ENCODE data around the gene RUNX2. TPM values are rescaled to one million over a fixed set of nuclear protein-coding genes. Genes with fewer than 3 reads are reported as not detected.

RUNX2 gene
- total RNA-seq, 3 donors from 2014 or later: 26.5 to 37.0 (median 31.0) TPM

- ATAC-seq (no peak), DNase-seq (no peak)
- H3K36me3 Mint-ChIP-seq (ENCODE audit: insufficient read depth): peaks cover 3% of the 10 kb centered on the region
- H3K4me3 Mint-ChIP-seq: no peak overlapping the region
- H3K4me1 Mint-ChIP-seq (ENCODE audit: low read depth): peaks cover 29% of the 10 kb centered on the region
- H3K27me3 Mint-ChIP-seq (ENCODE audit: low read depth): no peaks in the 10 kb centered on the region
- no peaks in the 10 kb centered on the region for H3K9me3 Mint-ChIP-seq
These were observed 149.1 kb downstream of the RUNX2 start for GRCh38 chr6:45477278-45477677.

- no peaks in the 10 kb centered on the region for H3K27me3 Mint-ChIP-seq (ENCODE audit: low read depth)
- no peaks in the 10 kb centered on the region for H3K9me3 Mint-ChIP-seq
- H3K4me3 Mint-ChIP-seq: no peak overlapping the region
- peaks cover 3% of the 10 kb centered on the region for H3K36me3 Mint-ChIP-seq (ENCODE audit: insufficient read depth)
- peaks cover 29% of the 10 kb centered on the region for H3K4me1 Mint-ChIP-seq (ENCODE audit: low read depth)
- no peak for DNase-seq
- peak; percentile 17 to 29 for ATAC-seq
These were observed 149.7 kb downstream of the RUNX2 start for GRCh38 chr6:45477790-45478189.

- Mint-ChIP-seq H3K36me3 (ENCODE audit: insufficient read depth) (peaks cover 3% of the 10 kb centered on the region), H3K4me1 (ENCODE audit: low read depth) (peaks cover 27% of the 10 kb centered on the region), H3K27me3 (ENCODE audit: low read depth) (no peaks in the 10 kb centered on the region), H3K4me3 (no peak overlapping the region), H3K9me3 (no peaks in the 10 kb centered on the region)
- ATAC-seq (peak; percentile 80 to 87), DNase-seq (no peak)
These were observed 150.1 kb downstream of the RUNX2 start for GRCh38 chr6:45478240-45478639.

- no peak overlapping the region for H3K4me3 Mint-ChIP-seq
- no peak for DNase-seq
- H3K36me3 Mint-ChIP-seq (ENCODE audit: insufficient read depth): peaks cover 5% of the 10 kb centered on the region
- H3K9me3 Mint-ChIP-seq: no peaks in the 10 kb centered on the region
- H3K27me3 Mint-ChIP-seq (ENCODE audit: low read depth): no peaks in the 10 kb centered on the region
- H3K4me1 Mint-ChIP-seq (ENCODE audit: low read depth): peaks cover 19% of the 10 kb centered on the region
- peak; percentile 35 to 46 for ATAC-seq
These were observed 152.0 kb downstream of the RUNX2 start for GRCh38 chr6:45479834-45480751.

GRCh38 chr6:45480752-45481415 is 152.8 kb downstream of the RUNX2 start:
- no peak for ATAC-seq
- H3K9me3 Mint-ChIP-seq: no peaks in the 10 kb centered on the region

GRCh38 chr6:45483021-45483420 is 154.9 kb downstream of the RUNX2 start:
- no peaks in the 10 kb centered on the region for H3K9me3 Mint-ChIP-seq
- H3K4me1 Mint-ChIP-seq (ENCODE audit: low read depth): peaks cover 36% of the 10 kb centered on the region
- H3K36me3 Mint-ChIP-seq (ENCODE audit: insufficient read depth): peaks cover 6% of the 10 kb centered on the region
- H3K4me3 Mint-ChIP-seq: no peak overlapping the region
- no peak for ATAC-seq
- no peaks in the 10 kb centered on the region for H3K27me3 Mint-ChIP-seq (ENCODE audit: low read depth)
- DNase-seq: no peak

More at GRCh38 chr6:45480752-45481415, 152.8 kb downstream of the RUNX2 start:
- Mint-ChIP-seq H3K4me1 (ENCODE audit: low read depth) (peaks cover 20% of the 10 kb centered on the region), H3K4me3 (no peak overlapping the region), H3K27me3 (ENCODE audit: low read depth) (no peaks in the 10 kb centered on the region), H3K36me3 (ENCODE audit: insufficient read depth) (peaks cover 5% of the 10 kb centered on the region)
- DNase-seq: no peak

- H3K36me3 Mint-ChIP-seq (ENCODE audit: insufficient read depth): peaks cover 6% of the 10 kb centered on the region
- no peak for DNase-seq
- H3K9me3 Mint-ChIP-seq: no peaks in the 10 kb centered on the region
- ATAC-seq: no peak
- H3K4me1 Mint-ChIP-seq (ENCODE audit: low read depth): peaks cover 40% of the 10 kb centered on the region
- no peaks in the 10 kb centered on the region for H3K27me3 Mint-ChIP-seq (ENCODE audit: low read depth)
- no peak overlapping the region for H3K4me3 Mint-ChIP-seq
These were observed 155.4 kb downstream of the RUNX2 start for GRCh38 chr6:45483501-45483900.

DNA sequence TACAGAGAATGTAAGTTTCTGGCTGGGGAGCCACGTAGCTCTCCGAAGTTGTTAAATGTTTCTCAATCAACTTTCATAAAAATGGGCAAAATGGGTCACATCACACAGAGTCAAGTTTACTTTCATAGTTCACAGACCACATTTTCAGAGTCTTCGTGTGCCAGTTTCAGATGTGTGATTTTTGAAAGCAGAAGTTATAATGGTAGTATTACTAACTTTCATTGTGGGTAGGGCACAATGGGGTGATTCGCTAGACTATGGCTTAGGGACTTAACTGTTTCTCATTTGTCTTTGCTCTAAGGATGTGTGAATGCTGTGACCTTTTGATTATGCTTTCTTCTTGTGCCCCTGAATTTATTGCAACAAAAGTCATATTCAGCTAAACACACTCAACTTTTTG is 158.6 kb downstream of the RUNX2 start:
- DNase-seq (no peak), ATAC-seq (peak; percentile 92 to 94)
- no peak overlapping the region for H3K4me3 Mint-ChIP-seq
- no peaks in the 10 kb centered on the region for H3K9me3 Mint-ChIP-seq
- peaks cover 44% of the 10 kb centered on the region for H3K4me1 Mint-ChIP-seq (ENCODE audit: low read depth)
- H3K36me3 Mint-ChIP-seq (ENCODE audit: insufficient read depth): peaks cover 8% of the 10 kb centered on the region
- no peaks in the 10 kb centered on the region for H3K27me3 Mint-ChIP-seq (ENCODE audit: low read depth)

- no peaks in the 10 kb centered on the region for H3K9me3 Mint-ChIP-seq
- ATAC-seq (no peak), DNase-seq (no peak)
- H3K4me1 Mint-ChIP-seq (ENCODE audit: low read depth): peaks cover 44% of the 10 kb centered on the region
- no peaks in the 10 kb centered on the region for H3K27me3 Mint-ChIP-seq (ENCODE audit: low read depth)
- H3K4me3 Mint-ChIP-seq: no peak overlapping the region
- peaks cover 12% of the 10 kb centered on the region for H3K36me3 Mint-ChIP-seq (ENCODE audit: insufficient read depth)
These were observed 159.5 kb downstream of the RUNX2 start for GRCh38 chr6:45487645-45488044.

- ATAC-seq (no peak), DNase-seq (no peak)
- Mint-ChIP-seq H3K4me3 (no peak overlapping the region), H3K27me3 (ENCODE audit: low read depth) (no peaks in the 10 kb centered on the region), H3K4me1 (ENCODE audit: low read depth) (peaks cover 44% of the 10 kb centered on the region), H3K36me3 (ENCODE audit: insufficient read depth) (peaks cover 14% of the 10 kb centered on the region), H3K9me3 (no peaks in the 10 kb centered on the region)
These were observed 160.1 kb downstream of the RUNX2 start for GRCh38 chr6:45488269-45488668.

GRCh38 chr6:45488889-45489288 is 160.8 kb downstream of the RUNX2 start:
- peaks cover 46% of the 10 kb centered on the region for H3K4me1 Mint-ChIP-seq (ENCODE audit: low read depth)
- no peak overlapping the region for H3K4me3 Mint-ChIP-seq
- H3K9me3 Mint-ChIP-seq: no peaks in the 10 kb centered on the region
- H3K27me3 Mint-ChIP-seq (ENCODE audit: low read depth): no peaks in the 10 kb centered on the region
- peaks cover 13% of the 10 kb centered on the region for H3K36me3 Mint-ChIP-seq (ENCODE audit: insufficient read depth)
- ATAC-seq (peak; percentile 49 to 63), DNase-seq (no peak)

- no peaks in the 10 kb centered on the region for H3K27me3 Mint-ChIP-seq (ENCODE audit: low read depth)
- DNase-seq: no peak
- H3K4me3 Mint-ChIP-seq: no peak overlapping the region
- no peak for ATAC-seq
- H3K9me3 Mint-ChIP-seq: no peaks in the 10 kb centered on the region
- H3K36me3 Mint-ChIP-seq (ENCODE audit: insufficient read depth): peaks cover 20% of the 10 kb centered on the region
- H3K4me1 Mint-ChIP-seq (ENCODE audit: low read depth): peaks cover 64% of the 10 kb centered on the region
These were observed 163.1 kb downstream of the RUNX2 start for GRCh38 chr6:45491048-45491735.

- H3K36me3 Mint-ChIP-seq (ENCODE audit: insufficient read depth): peaks cover 20% of the 10 kb centered on the region
- no peak for ATAC-seq
- H3K4me1 Mint-ChIP-seq (ENCODE audit: low read depth): peaks cover 66% of the 10 kb centered on the region
- H3K27me3 Mint-ChIP-seq (ENCODE audit: low read depth): no peaks in the 10 kb centered on the region
- H3K4me3 Mint-ChIP-seq: no peak overlapping the region
- no peak for DNase-seq
- no peaks in the 10 kb centered on the region for H3K9me3 Mint-ChIP-seq
These were observed 163.7 kb downstream of the RUNX2 start for GRCh38 chr6:45491874-45492273.

- Mint-ChIP-seq H3K36me3 (ENCODE audit: insufficient read depth) (peaks cover 22% of the 10 kb centered on the region), H3K4me1 (ENCODE audit: low read depth) (peaks cover 60% of the 10 kb centered on the region), H3K4me3 (no peak overlapping the region), H3K9me3 (no peaks in the 10 kb centered on the region), H3K27me3 (ENCODE audit: low read depth) (no peaks in the 10 kb centered on the region)
- ATAC-seq (no peak), DNase-seq (no peak)
These were observed 165.6 kb downstream of the RUNX2 start for GRCh38 chr6:45493761-45494160.

Measured in activated T-cell treated with anti-CD3 and anti-CD28 coated beads, Interleukin-2, amount 50 U/mL, for 4 hours (primary cell).